ACC112 (cell line): Measurements from ENCODE around the gene IPO8.

Experiments
- H2AFZ ChIP-seq: fragments of 200-600 bp; sonication (generic); one replicate; pipeline ENCODE4 v1.6.0; 2017; ENCODE audit warnings: antibody characterized with exemption, low read length; ENCODE audit not compliant: unreplicated experiment
- H3K27ac ChIP-seq: fragments of 200-600 bp; sonication (generic); 2 replicates; pipeline ENCODE4 v1.5.1; 2014; ENCODE audit warnings: low read depth, mild to moderate bottlenecking, antibody characterized with exemption, low read length, moderate library complexity
- H3K27me3 ChIP-seq: fragments of 200-600 bp; sonication (generic); 2 replicates; pipeline ENCODE4 v1.6.1; 2014; ENCODE audit warnings: mild to moderate bottlenecking, antibody characterized with exemption, low read length, moderate library complexity, mixed read lengths; ENCODE audit not compliant: insufficient read depth
- H3K36me3 ChIP-seq: fragments of 200-600 bp; sonication (generic); 2 replicates; pipeline ENCODE4 v1.6.1; 2016; ENCODE audit warnings: mild to moderate bottlenecking, antibody characterized with exemption, low read length, moderate library complexity, mixed read lengths; ENCODE audit not compliant: insufficient read depth
- H3K4me1 ChIP-seq: fragments of 200-600 bp; sonication (generic); one replicate; pipeline ENCODE4 v1.6.1; 2016; ENCODE audit warnings: low read length, mixed read lengths; ENCODE audit not compliant: insufficient read depth, unreplicated experiment, control insufficient read depth
- H3K4me3 ChIP-seq: fragments of 200-600 bp; sonication (generic); 2 replicates; pipeline ENCODE4 v1.5.1; 2014; ENCODE audit warnings: mild to moderate bottlenecking, low read depth, low read length
- H3K79me2 ChIP-seq: fragments of 200-600 bp; sonication (generic); one replicate; pipeline ENCODE4 v1.6.0; 2016; ENCODE audit warnings: low read length; ENCODE audit not compliant: control insufficient read depth, unreplicated experiment, insufficient read depth

The IPO8 gene

GRCh38 chr12:30691122-30691879 lies 4.4 kb downstream of the IPO8 start:
- H3K4me3 ChIP-seq: 0 out of 2 replicates have a peak overlapping the region, but pooled peaks have one; percentile 7
- no peak overlapping the region for H2AFZ ChIP-seq
- peaks cover 51% of the 10 kb centered on the region for H3K4me1 ChIP-seq
- H3K27me3 ChIP-seq: no peaks in the 10 kb centered on the region
- H3K36me3 ChIP-seq: peaks cover 10% of the 10 kb centered on the region
- H3K79me2 ChIP-seq: peaks cover 44% of the 10 kb centered on the region
- H3K27ac ChIP-seq: peak overlapping the region; percentile 61

- H3K27ac ChIP-seq: no peak overlapping the region
- H3K4me1 ChIP-seq: peaks cover 30% of the 10 kb centered on the region
- H3K27me3 ChIP-seq: no peaks in the 10 kb centered on the region
- H3K36me3 ChIP-seq: peaks cover 22% of the 10 kb centered on the region
- H3K4me3 ChIP-seq: no peak overlapping the region
- peaks cover 17% of the 10 kb centered on the region for H3K79me2 ChIP-seq
- no peak overlapping the region for H2AFZ ChIP-seq
Observed at GRCh38 chr12:30687265-30687986, 8.2 kb downstream of the IPO8 start.

DNA sequence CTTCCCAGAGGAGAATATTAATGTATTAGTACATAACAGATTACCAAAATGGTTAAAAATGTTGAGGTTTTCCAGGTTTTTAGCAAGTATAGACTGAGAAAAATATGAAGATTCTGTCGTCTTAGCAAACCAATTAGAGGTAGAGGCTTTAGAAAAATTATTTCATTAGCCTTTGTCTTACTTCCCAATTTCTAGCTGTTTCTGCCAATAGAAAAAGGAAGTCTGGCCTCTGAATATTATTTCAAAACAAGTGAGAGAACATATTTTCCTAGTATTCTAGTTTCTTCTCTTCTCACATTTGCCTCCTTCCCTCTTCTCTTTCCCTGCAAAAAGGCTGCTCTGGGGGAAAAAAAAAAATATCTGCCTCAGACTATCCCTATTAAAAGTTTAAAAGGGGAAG lies 16.4 kb downstream of the IPO8 start:
- no peak overlapping the region for H3K4me3 ChIP-seq
- H2AFZ ChIP-seq: no peak overlapping the region
- no peaks in the 10 kb centered on the region for H3K27me3 ChIP-seq
- no peaks in the 10 kb centered on the region for H3K4me1 ChIP-seq
- no peaks in the 10 kb centered on the region for H3K79me2 ChIP-seq
- no peak overlapping the region for H3K27ac ChIP-seq
- peaks cover 30% of the 10 kb centered on the region for H3K36me3 ChIP-seq

DNA sequence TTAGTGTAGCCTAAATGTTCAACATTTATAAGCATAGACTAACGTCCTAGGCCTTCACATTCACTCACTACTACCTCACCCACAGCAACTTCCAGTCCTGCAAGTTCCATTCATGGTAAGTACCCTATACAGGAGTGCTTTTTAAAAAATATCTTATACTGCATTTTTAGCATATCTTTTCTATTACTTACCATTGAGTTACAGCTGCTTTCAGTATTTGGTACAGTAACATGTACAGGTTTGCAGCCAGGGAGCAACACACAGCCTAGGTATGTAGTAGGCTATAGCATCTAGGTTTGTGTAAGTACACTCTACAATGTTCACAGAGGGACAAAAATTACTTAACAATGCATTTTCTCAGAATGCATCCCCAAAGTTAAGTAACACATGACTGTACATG lies 17.4 kb downstream of the IPO8 start:
- Histone ChIP-seq H3K4me1 (no peaks in the 10 kb centered on the region), H3K36me3 (peaks cover 28% of the 10 kb centered on the region), H2AFZ (no peak overlapping the region), H3K27ac (no peak overlapping the region), H3K4me3 (no peak overlapping the region), H3K79me2 (no peaks in the 10 kb centered on the region), H3K27me3 (no peaks in the 10 kb centered on the region)

DNA sequence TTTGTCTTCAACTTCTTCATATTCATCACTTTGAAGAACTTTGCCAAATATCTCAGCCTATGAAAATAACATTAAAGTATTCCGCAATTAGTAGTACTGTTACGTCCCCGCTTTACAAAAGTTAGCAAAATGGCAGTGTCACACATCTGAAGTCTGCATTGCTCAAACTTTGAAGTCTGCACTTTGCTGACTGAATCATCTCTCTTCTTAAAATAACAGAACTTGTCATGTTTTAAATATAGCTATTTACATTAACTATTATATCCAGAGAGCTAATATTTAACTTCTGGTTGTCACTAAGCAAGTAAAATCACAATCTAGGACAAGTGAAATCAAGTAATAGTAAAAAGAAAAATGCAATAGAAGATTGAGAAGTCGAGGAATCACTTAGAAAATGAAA lies 34.5 kb downstream of the IPO8 start:
- Histone ChIP-seq H3K36me3 (peaks cover 32% of the 10 kb centered on the region), H3K27ac (no peak overlapping the region), H2AFZ (no peak overlapping the region), H3K4me3 (no peak overlapping the region), H3K4me1 (no peaks in the 10 kb centered on the region), H3K79me2 (no peaks in the 10 kb centered on the region), H3K27me3 (no peaks in the 10 kb centered on the region)

GRCh38 chr12:30652034-30652696 lies 43.5 kb downstream of the IPO8 start:
- Histone ChIP-seq H3K79me2 (no peaks in the 10 kb centered on the region), H3K36me3 (no peaks in the 10 kb centered on the region; the same call in 1 of the 2 replicates), H2AFZ (no peak overlapping the region), H3K27ac (no peak overlapping the region), H3K4me3 (no peak overlapping the region), H3K27me3 (no peaks in the 10 kb centered on the region), H3K4me1 (no peaks in the 10 kb centered on the region)

DNA sequence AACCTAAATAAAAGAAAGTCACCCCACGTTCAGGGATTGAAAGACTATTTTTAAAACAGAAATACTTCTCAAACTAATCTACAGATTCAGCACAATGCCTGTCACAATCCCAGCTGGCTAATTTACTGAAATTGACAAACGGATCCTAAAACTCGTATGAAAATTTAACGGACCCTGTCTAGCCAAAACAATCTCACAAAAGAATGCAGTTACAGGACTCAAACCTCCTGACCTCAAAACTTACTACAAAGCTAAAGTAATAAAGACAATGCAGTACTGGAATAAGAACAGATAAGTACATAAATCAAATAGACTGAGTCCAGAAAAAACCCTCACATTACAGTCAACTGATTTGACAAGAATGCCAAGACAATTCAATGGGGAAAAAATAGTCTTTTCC lies 48.8 kb downstream of the IPO8 start:
- Histone ChIP-seq H3K4me3 (no peak overlapping the region), H3K4me1 (peaks cover 4% of the 10 kb centered on the region), H3K79me2 (no peaks in the 10 kb centered on the region), H3K27ac (no peak overlapping the region), H2AFZ (no peak overlapping the region), H3K27me3 (no peaks in the 10 kb centered on the region), H3K36me3 (no peaks in the 10 kb centered on the region; the same call in 1 of the 2 replicates)

- peaks cover 4% of the 10 kb centered on the region for H3K4me1 ChIP-seq
- H3K4me3 ChIP-seq: no peak overlapping the region
- H3K79me2 ChIP-seq: no peaks in the 10 kb centered on the region
- no peak overlapping the region for H2AFZ ChIP-seq
- H3K27ac ChIP-seq: no peak overlapping the region
- no peaks in the 10 kb centered on the region for H3K27me3 ChIP-seq
- no peaks in the 10 kb centered on the region; the same call in 1 of the 2 replicates for H3K36me3 ChIP-seq
Observed at GRCh38 chr12:30643366-30643765, 52.3 kb downstream of the IPO8 start.

DNA sequence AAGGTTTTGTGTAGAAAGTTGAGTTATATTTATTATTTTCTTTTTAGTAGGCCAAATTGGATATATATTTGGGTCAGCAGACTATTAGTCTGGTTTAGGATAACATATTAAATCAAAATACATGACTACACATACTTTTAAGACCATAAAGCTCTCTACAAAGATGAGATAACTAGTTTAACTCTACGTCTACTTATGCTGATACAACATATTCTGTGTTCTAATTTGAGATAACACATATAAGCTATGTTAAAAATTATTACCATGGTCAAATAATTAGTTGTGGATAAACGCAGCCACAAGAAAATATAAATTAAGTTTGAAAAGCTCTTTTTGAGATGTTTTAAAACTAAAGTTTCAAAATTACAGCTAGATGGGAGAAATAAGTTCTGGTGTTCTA lies 55.3 kb downstream of the IPO8 start:
- Histone ChIP-seq H3K79me2 (no peaks in the 10 kb centered on the region), H3K27me3 (no peaks in the 10 kb centered on the region), H3K4me3 (no peak overlapping the region), H3K36me3 (peaks cover 10% of the 10 kb centered on the region; the same call in 1 of the 2 replicates), H2AFZ (no peak overlapping the region), H3K27ac (no peak overlapping the region), H3K4me1 (peaks cover 4% of the 10 kb centered on the region)

DNA sequence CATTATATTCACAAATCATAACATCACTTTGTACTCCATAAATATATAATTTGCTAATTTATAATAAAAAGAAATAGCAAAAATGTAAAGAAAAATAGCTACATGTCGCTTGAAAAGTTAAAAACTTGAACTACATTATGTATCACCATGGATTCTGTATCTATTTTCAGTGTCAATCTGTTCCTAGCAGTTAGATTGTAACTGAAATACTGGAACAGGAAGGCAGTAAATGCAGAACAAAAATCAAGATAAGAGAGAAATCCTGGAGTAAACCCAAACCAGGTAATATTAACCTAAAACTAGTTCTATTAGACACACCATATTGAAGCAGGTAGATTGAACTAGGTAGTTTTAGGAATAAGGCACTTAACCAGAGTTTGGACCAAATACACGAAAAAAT lies 60.3 kb downstream of the IPO8 start:
- H3K27me3 ChIP-seq: no peaks in the 10 kb centered on the region
- no peak overlapping the region for H3K4me3 ChIP-seq
- H3K79me2 ChIP-seq: no peaks in the 10 kb centered on the region
- peaks cover 18% of the 10 kb centered on the region; the same call in 1 of the 2 replicates for H3K36me3 ChIP-seq
- no peak overlapping the region for H3K27ac ChIP-seq
- H2AFZ ChIP-seq: no peak overlapping the region
- no peaks in the 10 kb centered on the region for H3K4me1 ChIP-seq
